HepG2 (cell line): ENCODE measurements around the gene CERS1. TPM values are rescaled to one million over a fixed set of nuclear protein-coding genes. Genes with fewer than 3 reads are reported as not detected.

Source experiments
- ATAC-seq: fragments of 200-7000 bp; cut with Tn5 transposase; 3 replicates; pipeline ENCODE4 v1.9.1; 2020; ENCODE audit warnings: mild to moderate bottlenecking, moderate library complexity
- BruUV-seq: library from RNA; stranded (reverse); fragments of 400-500 nt; replicated peaks from 2 replicates; lab custom pipeline; 2021; lab: Mats Ljungman, UMichigan
- CTCF ChIA-PET: fragments of 300-600 bp; formaldehyde crosslinking; extraction: SDS; loops from one replicate; lab custom pipeline; 2021; ENCODE audit warnings: low total read pairs, inconsistent platforms, low intra/inter-chr PET ratio; lab: Yijun Ruan, JAX
- POLR2A ChIA-PET: fragments of 350-600 bp; sonication (Branson Sonifier 250); formaldehyde crosslinking; loops from one replicate; lab custom pipeline; 2020; ENCODE audit warnings: antibody characterized with exemption, inconsistent platforms; lab: Yijun Ruan, JAX
- DNase-seq: peaks from one replicate; pipeline ENCODE4 v3.0.0-alpha.2; 2015; ENCODE audit warnings: low spot score
- FAIRE-seq: peaks from 3 replicates; lab custom pipeline; 2011; peaks lifted over from hg19 to GRCh38; lab: Jason Lieb, UNC
- H2AFZ ChIP-seq: one replicate; pipeline ENCODE4 v1.6.1; 2011; ENCODE audit warnings: low read length, inconsistent platforms
- H3K27ac ChIP-seq: fragments of 300-600 bp; 3 replicates; pipeline ENCODE4 v1.8.0; 2011; ENCODE audit warnings: mixed run types, mild to moderate bottlenecking, mixed read lengths, low read length, inconsistent platforms; ENCODE audit not compliant: insufficient read depth; ENCODE audit errors: extremely low read length
- H3K27me3 ChIP-seq, 2 experiments: fragments of 200-600 bp in 1 of 2; 2 replicates in 1 of 2; 3 replicates in 1 of 2; pipeline versions ENCODE4 v1.6.0 to v1.8.0; 2011; ENCODE audit warnings: low read length in 2 of 2, mild to moderate bottlenecking in 2 of 2, moderate library complexity in 2 of 2, inconsistent platforms in 1 of 2; ENCODE audit not compliant: insufficient read depth in 2 of 2, control insufficient read depth in 1 of 2
- H3K36me3 ChIP-seq, 2 experiments: fragments of 200-600 bp in 1 of 2; replicated peaks in 1 of 2; 2 replicates in 1 of 2; 3 replicates in 1 of 2; pipeline versions ENCODE4 v1.5.1 to v1.8.0; 2011; ENCODE audit warnings: low read length in 2 of 2, inconsistent platforms in 1 of 2; ENCODE audit not compliant: insufficient read depth in 2 of 2, control insufficient read depth in 1 of 2
- H3K4me1 ChIP-seq: 2 replicates; pipeline ENCODE4 v1.5.1; 2012; ENCODE audit warnings: low read length, inconsistent platforms; ENCODE audit not compliant: insufficient read depth
- H3K4me2 ChIP-seq: 2 replicates; pipeline ENCODE4 v1.6.0; 2011; ENCODE audit warnings: low read depth, low read length, inconsistent platforms
- H3K4me3 ChIP-seq, 3 experiments: fragments of 200-600 bp in 1 of 3; sonication (generic), shearing (Covaris generic) in 1 of 3; replicated peaks in 1 of 3; 2 replicates each; pipeline ENCODE4 v1.5.1; 2011 to 2016; ENCODE audit warnings: low read length in 3 of 3, inconsistent platforms in 2 of 3, low read depth in 2 of 3, mild to moderate bottlenecking in 2 of 3, control low read depth in 1 of 3, mixed read lengths in 1 of 3; ENCODE audit not compliant: insufficient read depth in 1 of 3
- H3K79me2 ChIP-seq: one replicate; pipeline ENCODE4 v1.6.1; 2011; ENCODE audit warnings: low read length, inconsistent platforms; ENCODE audit not compliant: insufficient read depth
- H3K9ac ChIP-seq: 2 replicates; pipeline ENCODE4 v1.6.0; 2011; ENCODE audit warnings: mild to moderate bottlenecking, low read depth, low read length, inconsistent platforms; ENCODE audit not compliant: insufficient read depth
- H3K9me3 ChIP-seq: 2 replicates; pipeline ENCODE4 v1.5.1; 2012; ENCODE audit warnings: mild to moderate bottlenecking, low read length
- H4K20me1 ChIP-seq: 2 replicates; pipeline ENCODE4 v1.6.0; 2011; ENCODE audit warnings: inconsistent platforms, mild to moderate bottlenecking, low read length, moderate library complexity; ENCODE audit not compliant: insufficient read depth
- AGO2 ChIP-seq: fragments of 200-400 bp; formaldehyde crosslinking; optimal IDR thresholded peaks from 2 replicates; pipeline ENCODE3; 2017; ENCODE audit warnings: mild to moderate bottlenecking, low read depth, low read length, moderate library complexity
- CREB1 ChIP-seq, 2 experiments: fragments of 450-650 bp in 1 of 2; IDR thresholded peaks; 2 replicates each; pipeline ENCODE4 v1.6.1; 2016 to 2017; ENCODE audit warnings: control low read depth in 1 of 2, mild to moderate bottlenecking in 1 of 2, missing compliant biosample characterization in 1 of 2, missing genetic modification characterization in 1 of 2
- EZH2 ChIP-seq: conservative IDR thresholded peaks from 2 replicates; pipeline ENCODE4 v1.6.1; 2012; ENCODE audit warnings: mild to moderate bottlenecking, low read depth, low read length, moderate library complexity
- HHEX ChIP-seq: IDR thresholded peaks from 2 replicates; pipeline ENCODE4 v1.6.1; 2016; ENCODE audit warnings: control low read depth
- KAT7 ChIP-seq: IDR thresholded peaks from 2 replicates; pipeline ENCODE4 v1.6.1; 2018; ENCODE audit warnings: borderline replicate concordance, missing compliant biosample characterization
- KLF9 ChIP-seq: IDR thresholded peaks from 2 replicates; pipeline ENCODE4 v1.6.1; 2016; ENCODE audit warnings: low read depth
- LBX2 ChIP-seq: sonication (generic); formaldehyde crosslinking; IDR thresholded peaks from 2 replicates; pipeline ENCODE4 v1.5.0; 2020; ENCODE audit warnings: missing genetic modification reagents, mild to moderate bottlenecking, borderline replicate concordance
- PHF20 ChIP-seq: sonication (generic); formaldehyde crosslinking; IDR thresholded peaks from 2 replicates; pipeline ENCODE4 v1.5.0; 2020; ENCODE audit warnings: mild to moderate bottlenecking, missing genetic modification reagents
- POLR2A ChIP-seq, 2 experiments: IDR thresholded peaks; 2 replicates each; pipeline ENCODE4 v1.6.1; 2011; ENCODE audit warnings: low read depth in 2 of 2, low read length in 2 of 2, mild to moderate bottlenecking in 1 of 2, moderate library complexity in 1 of 2; ENCODE audit not compliant: insufficient read depth in 1 of 2
- RBFOX2 ChIP-seq: fragments of 200-400 bp; formaldehyde crosslinking; IDR thresholded peaks from 2 replicates; pipeline ENCODE4 v1.6.1; 2017; ENCODE audit warnings: low read depth, mild to moderate bottlenecking, low read length
- RELA ChIP-seq: sonication (generic); formaldehyde crosslinking; IDR thresholded peaks from 2 replicates; pipeline ENCODE4 v1.4.0; 2020; ENCODE audit warnings: missing genetic modification reagents
- RXRB ChIP-seq: IDR thresholded peaks from 2 replicates; pipeline ENCODE4 v1.6.1; 2016; ENCODE audit warnings: borderline replicate concordance, missing genetic modification reagents, missing compliant biosample characterization
- TAF1 ChIP-seq: sonication (generic); formaldehyde crosslinking; IDR thresholded peaks from 2 replicates; pipeline ENCODE4 v1.4.0; 2020; ENCODE audit warnings: missing genetic modification reagents
- TFDP2 ChIP-seq: sonication (generic); formaldehyde crosslinking; IDR thresholded peaks from 2 replicates; pipeline ENCODE4 v1.4.0; 2020; ENCODE audit warnings: missing genetic modification reagents
- ZBTB21 ChIP-seq: sonication (generic); formaldehyde crosslinking; IDR thresholded peaks from 2 replicates; pipeline ENCODE4 v1.4.0; 2020; ENCODE audit warnings: missing genetic modification reagents
- ZNF101 ChIP-seq: sonication (generic); formaldehyde crosslinking; IDR thresholded peaks from 2 replicates; pipeline ENCODE4 v1.4.0; 2020; ENCODE audit warnings: mild to moderate bottlenecking, low read depth, missing genetic modification reagents, borderline replicate concordance
- ZNF224 ChIP-seq: sonication (generic); formaldehyde crosslinking; IDR thresholded peaks from 2 replicates; pipeline ENCODE4 v1.5.0; 2020; ENCODE audit warnings: mild to moderate bottlenecking, missing genetic modification reagents
- ZNF709 ChIP-seq: sonication (generic); formaldehyde crosslinking; IDR thresholded peaks from 2 replicates; pipeline ENCODE4 v1.5.0; 2020; ENCODE audit warnings: mild to moderate bottlenecking, missing genetic modification reagents
- WGBS: methylation state at CpG from one replicate; pipeline ENCODE4 v1.1.6; 2017; ENCODE audit warnings: low lambda C conversion rate; 5-methylcytosine and 5-hydroxymethylcytosine counted together
- in situ Hi-C: cut with HindIII; loops from 2 replicates; pipeline ENCODE4 v1.10.0; 2017; ENCODE audit warnings: low pct_unique_long_range_greater_than_20kb; ENCODE audit not compliant: extremely low pct_ligation_motif_present
- intact Hi-C: fragments of 100-400 bp; cut with micrococcal nuclease; formaldehyde crosslinking; loops from one replicate; pipeline ENCODE4 v1.10.0; 2022; ENCODE audit not compliant: unreplicated experiment
- polyA plus RNA-seq, 8 experiments: library from polyadenylated mRNA; depleted of rRNA in 3 of 8; stranded (reverse) in 7 of 8; unstranded in 1 of 8; fragments of >200 nt; fragmentation: Illumina TruSeq in 4 of 8; extraction: Trizol in 4 of 8; gene quantifications; 2 replicates each; pipeline versions ENCODE4 v1.2.1 to v1.2.3, GENCODE V29; 2011 to 2016; ENCODE audit warnings: low read depth in 4 of 8, missing spikeins in 1 of 8, mixed read lengths in 1 of 8; ENCODE audit not compliant: insufficient read depth in 1 of 8
- total RNA-seq, 5 experiments: library from RNA; depleted of rRNA; stranded (reverse); fragments of >200 nt; fragmentation: Illumina TruSeq; extraction: Trizol; gene quantifications; 2 replicates each; pipeline ENCODE4 v1.2.3, GENCODE V29; 2016; ENCODE audit warnings: low read depth in 1 of 5

Gene CERS1
- total and polyA plus RNA-seq, 2 of the 13 experiments (the other 11 are each of a cell fraction or from before 2014, with no cell fraction given): 4.6 to 9.8 TPM

GRCh38 chr19:18922228-18922985 lies 26.4 kb upstream of the CERS1 start:
- H3K9me3 ChIP-seq: no peaks in the 10 kb centered on the region
- H3K4me1 ChIP-seq: peaks cover 18% of the 10 kb centered on the region
- BruUV-seq: no TSS peak
- WGBS: 93% methylated on average over 6 of the region's 29 CpGs
- intact Hi-C loops (no loop called here), in situ Hi-C loops (loop anchor here (10.0 kb wide), 1 partner anchor 62 kb away; no protein-coding TSS in a partner anchor)
- ATAC-seq (no peak), FAIRE-seq (no peak), DNase-seq (no peak)
- peaks cover 28% of the 10 kb centered on the region for H3K79me2 ChIP-seq
- H3K36me3 ChIP-seq: peaks cover 18 to 35% of the 10 kb centered on the region in 2 experiments
- no peak overlapping the region for H3K4me2 ChIP-seq
- H3K9ac ChIP-seq: no peak overlapping the region
- TF ChIP-seq KAT7 (CRISPR knock-in tag) (no peak), RELA (CRISPR knock-in tag) (no peak), ZNF224 (CRISPR knock-in tag) (no peak), RBFOX2 (peak; percentile 61; the same call in 1 of the 2 replicates), EZH2 (no peak), AGO2 (peak; percentile 65), TFDP2 (CRISPR knock-in tag) (no peak), RXRB (CRISPR knock-in tag) (no peak), HHEX (CRISPR knock-in tag) (no peak), POLR2A (IDR thresholded peaks at IDR 0.05; ENCODE audit: insufficient read depth in 1 of 2, low read depth in 2 of 2, low read length in 2 of 2) (0 out of 4 replicates have a peak, but pooled peaks of 1 of the 2 experiments have one; percentile 29), ZBTB21 (CRISPR knock-in tag) (no peak), ZNF709 (CRISPR knock-in tag) (no peak), PHF20 (CRISPR knock-in tag) (no peak), KLF9 (no peak), ZNF101 (CRISPR knock-in tag) (no peak), LBX2 (CRISPR knock-in tag) (no peak), CREB1 (IDR thresholded peaks at IDR 0.05) (no peak), CREB1 (CRISPR knock-in tag; IDR thresholded peaks at IDR 0.05) (no peak), TAF1 (CRISPR knock-in tag) (no peak)
- no peak overlapping the region for H3K4me3 ChIP-seq
- ChIA-PET POLR2A (no interaction called here), CTCF (no interaction called here)
- no peaks in the 10 kb centered on the region; a peak in 1 of 5 replicates for H3K27me3 ChIP-seq
- peaks cover 17% of the 10 kb centered on the region; the same call in 1 of the 2 replicates for H4K20me1 ChIP-seq
- no peak overlapping the region for H3K27ac ChIP-seq
- H2AFZ ChIP-seq: no peak overlapping the region
